COR-L47 (cell line): ENCODE results near the gene OR11A1.

Source experiments
- DNase-seq: peaks from one replicate; lab custom pipeline; 2025; lab: John Stamatoyannopoulos, UW

Gene OR11A1, protein sequence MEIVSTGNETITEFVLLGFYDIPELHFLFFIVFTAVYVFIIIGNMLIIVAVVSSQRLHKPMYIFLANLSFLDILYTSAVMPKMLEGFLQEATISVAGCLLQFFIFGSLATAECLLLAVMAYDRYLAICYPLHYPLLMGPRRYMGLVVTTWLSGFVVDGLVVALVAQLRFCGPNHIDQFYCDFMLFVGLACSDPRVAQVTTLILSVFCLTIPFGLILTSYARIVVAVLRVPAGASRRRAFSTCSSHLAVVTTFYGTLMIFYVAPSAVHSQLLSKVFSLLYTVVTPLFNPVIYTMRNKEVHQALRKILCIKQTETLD

DNA sequence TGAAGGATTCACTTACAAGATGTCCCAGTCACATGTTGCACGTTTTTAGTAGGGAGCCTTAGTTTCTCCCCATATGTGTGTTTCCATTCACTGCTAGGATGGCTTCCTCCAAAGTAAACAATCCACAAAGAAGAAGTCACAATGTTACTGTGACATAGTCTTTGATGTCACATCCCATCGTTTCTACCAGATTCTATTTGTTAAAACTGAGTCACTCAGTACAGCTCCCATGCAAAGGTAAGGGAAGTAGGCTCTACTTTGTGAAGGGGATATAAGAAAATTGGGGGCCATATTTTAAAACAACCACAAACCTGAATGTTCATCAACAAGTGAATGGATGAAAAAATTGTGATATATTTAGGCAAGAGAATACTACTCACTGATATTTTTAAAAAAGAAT, at the start of gene OR11A1, which contains the start of gene OR2H1:
Gene OR11A1 (minus strand): TSS at position 101 of the 400 bp plus-strand sequence. CDS start 29,430 bp downstream, outside the sequence.
Gene OR2H1 (plus strand): TSS at position 185 of the 400 bp plus-strand sequence. CDS start 4,615 bp downstream, outside the sequence.
- DNase-seq = no peak

DNA sequence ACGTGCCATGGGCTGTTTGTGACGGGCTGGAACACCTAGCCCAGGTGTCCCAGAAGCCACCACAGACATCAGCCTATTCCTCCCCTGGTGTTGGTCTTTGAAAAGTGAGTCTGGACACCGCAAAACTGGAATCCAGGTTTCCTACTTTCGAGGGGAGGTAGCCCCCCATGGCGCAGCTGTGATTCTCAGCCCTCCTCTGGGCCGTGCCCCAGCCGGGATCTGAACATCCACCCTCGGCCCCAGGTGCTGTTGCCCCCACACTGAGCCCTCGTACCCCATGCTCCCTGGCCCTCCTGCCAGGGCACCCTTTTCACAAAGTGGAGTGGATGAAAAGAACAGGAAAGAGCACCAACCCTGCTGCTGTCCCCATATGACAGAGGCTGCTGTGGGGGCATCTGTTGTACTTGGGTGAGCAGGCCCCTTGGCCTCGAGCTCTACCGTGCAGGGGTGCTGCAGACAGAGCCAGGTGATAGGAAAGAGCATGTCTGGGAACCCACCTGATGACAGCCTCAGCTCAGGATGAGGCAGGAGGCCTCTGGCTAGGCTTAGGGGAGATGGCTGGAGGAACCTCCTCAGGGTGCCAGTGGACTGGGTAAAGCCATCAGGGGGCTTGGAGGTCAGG, 49.7 kb upstream of the OR11A1 start:
- DNase-seq = no peak

DNA sequence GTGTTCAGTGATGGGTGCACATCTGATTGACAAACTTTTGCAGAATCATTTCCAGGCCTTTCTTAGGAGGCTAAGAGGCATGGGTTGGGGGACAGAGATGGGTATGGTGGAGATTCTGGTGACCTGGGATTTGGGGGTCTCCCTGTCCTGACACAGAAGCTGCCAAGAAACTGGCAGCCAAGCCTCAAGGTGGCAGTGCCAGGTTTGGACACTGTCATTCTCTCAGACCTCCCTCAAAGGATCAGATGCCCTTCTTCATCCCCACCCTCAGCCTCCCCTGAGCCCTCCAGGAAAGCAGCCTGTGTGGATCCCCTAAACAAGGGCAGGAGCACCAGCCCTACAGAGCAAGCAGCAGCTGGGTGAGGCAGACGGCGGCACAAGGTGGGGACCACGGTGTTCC, 48.9 kb upstream of the OR11A1 start:
- DNase-seq = no peak

DNA sequence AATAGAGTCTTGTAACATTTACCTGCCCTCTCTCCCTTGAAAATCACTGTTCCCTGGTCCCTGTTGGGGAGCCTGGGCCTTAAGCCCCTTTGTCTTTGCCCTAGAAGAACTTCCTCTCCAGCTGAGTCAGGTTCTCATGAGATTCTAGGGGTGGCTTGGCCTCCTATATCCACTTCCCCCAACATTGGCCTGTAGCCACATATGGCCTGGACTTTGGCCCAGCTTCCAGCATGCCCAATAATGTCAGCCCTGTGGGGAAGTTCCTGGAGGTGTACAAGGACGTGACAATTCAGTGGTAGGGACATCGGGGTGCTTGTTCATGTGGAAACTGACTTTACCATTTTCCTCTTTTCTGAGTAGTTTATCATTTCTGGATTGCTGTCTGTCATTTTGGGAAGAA, 48.1 kb upstream of the OR11A1 start:
- no peak for DNase-seq

DNA sequence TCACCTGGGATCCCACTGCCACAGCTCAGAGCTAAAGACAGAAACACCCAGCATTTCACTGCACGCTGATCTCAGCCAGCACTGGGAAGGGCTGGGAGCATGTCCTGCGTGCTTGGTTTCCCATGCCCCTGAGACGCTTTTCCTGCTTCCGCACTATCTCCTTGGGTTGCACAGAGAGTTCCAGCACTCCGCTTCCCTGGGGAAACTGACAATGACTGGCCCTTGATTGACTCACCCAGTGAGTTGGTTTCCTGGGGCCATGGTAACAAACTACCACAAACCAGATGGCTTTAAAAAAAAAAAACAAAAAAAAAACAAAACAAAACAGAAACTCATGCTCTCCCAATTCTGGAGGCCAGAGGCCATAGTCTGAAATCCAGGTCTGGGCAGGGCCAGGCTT, 45.7 kb upstream of the OR11A1 start:
- DNase-seq = no peak

DNA sequence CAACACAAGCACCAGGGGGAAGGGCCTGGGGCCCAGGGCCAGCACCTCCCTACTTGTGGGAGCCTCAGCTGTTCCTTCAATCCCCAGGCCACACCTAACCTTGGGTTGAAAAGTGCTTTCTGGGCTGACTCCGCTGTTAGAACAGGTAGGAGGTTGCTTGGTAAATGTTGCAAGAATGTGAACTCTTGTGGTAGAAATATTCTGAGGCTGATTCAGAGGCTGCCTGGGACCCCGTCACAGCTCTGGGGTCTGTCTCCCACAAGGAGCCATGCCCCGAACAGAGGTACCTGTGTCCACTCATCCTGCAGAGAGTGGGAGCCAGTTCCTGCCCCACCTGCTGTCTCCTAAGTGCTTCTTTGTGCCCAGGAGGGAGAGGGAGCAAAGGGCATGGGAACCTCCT, 45.3 kb upstream of the OR11A1 start:
- DNase-seq = no peak

DNA sequence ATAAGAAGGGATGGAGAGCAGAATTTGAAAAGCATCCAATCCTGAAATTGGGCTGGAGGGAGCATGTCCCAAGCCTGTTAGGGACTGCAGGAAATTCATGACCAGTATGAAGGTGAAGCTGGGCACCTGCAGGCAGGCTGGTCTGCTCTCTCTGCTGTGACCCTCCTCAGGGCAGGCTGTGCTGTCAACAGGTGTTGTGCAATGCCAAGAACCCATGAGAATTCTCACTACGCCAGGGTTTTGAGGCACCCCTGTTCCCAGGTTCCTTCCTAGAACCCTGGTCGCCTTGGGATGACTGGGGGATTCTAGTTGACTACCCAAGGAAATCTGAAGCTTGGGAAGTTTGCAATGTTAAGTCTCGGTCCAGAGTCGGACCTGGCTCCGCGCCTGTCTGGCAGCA, 44.2 kb upstream of the OR11A1 start:
- no peak for DNase-seq

DNA sequence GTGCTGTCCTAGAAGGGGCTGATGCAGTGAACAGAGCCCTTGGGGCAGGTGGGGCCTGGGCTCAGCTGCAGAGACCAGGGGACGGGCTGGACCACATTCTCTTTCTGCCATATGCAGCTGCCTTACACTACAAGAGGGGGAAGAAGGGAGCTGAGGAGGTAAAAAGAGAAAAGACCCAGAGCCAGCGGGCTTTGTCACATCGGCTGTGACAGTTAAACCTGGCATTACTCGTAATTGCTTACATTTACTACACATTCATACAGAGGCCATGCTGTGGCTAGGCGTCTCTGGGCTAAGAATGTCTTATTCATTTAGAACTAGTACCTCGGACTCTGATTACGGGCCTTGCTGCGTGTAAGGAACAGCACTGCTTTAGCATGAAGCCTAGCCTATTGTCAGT, 43.7 kb upstream of the OR11A1 start:
- no peak for DNase-seq

DNA sequence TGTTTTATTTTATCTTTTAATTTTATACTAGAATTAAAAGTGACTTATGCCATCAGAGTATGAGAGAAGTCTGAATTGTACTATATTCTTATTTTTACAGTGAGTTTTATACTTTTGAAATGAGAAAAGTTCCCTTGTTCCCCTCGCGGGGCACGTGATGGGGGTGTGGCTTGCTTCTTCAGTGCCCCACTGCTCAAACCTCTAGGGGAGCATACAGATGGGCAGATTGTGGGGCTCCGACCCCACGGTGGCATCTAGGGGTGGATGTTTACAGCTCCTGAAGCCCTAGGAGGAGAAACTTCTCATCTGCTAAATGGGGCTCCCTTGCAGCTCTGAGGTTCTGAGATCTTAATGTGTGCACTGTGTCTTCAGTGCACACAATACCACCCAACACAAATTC, 42.8 kb upstream of the OR11A1 start:
- no peak for DNase-seq

DNA sequence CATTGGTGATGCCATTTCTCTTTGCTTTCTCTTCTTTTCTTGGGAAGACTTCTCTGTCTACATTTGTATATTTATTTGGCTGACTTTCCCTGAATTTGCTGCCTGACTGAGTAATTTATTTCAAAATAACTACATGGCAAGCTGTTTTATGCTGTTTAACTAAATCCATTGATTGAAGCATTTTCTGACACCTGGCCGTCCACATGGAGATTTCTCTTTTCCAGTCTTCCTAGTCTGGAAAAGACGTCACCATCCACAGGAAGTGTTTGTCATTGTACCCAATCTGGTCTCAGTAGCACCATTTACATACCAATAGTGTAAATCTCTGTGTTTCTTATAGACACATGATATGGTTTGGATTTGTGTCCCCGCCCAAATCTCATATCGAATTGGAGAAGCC, 40.1 kb upstream of the OR11A1 start:
- DNase-seq = no peak

DNA sequence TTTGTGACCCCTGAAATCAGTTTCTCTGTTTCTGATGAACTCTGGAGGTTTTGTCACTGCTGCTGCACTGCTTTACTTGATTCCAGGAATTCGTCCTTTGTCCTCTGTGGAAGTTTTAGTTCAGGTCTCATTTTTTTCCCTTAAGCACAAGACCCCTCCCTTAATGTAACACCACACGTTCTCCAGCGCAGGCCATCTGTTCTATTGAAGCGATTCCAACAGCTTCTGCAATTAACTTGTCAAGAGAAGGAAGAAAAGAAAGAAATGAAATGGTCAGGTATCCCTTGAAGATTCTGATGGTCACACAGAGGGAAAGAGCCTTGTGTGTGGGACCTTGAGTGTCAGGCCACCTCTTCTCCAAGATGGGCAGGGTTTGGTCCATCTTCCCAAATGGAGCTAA, 38.7 kb upstream of the OR11A1 start:
- DNase-seq = no peak

DNA sequence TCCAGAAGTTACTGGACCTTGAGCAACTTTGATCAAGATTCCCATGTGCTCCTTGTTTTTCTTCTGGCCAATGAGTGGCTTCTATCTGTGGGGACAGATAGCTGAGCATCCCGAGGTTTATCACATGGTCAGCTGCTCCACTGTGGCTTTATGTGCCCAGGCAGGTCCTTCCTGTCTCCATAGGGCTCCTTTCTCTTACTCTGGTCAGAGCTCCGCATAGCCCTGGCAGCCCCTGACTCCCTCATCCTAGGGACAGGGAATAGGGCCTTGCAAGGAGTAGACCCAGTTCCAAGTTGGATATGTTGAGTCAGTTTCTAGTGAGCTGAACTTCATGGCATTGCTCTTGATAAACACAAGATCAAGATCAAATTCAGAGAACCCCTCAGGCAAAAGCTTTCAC, 37.3 kb upstream of the OR11A1 start:
- no peak for DNase-seq

DNA sequence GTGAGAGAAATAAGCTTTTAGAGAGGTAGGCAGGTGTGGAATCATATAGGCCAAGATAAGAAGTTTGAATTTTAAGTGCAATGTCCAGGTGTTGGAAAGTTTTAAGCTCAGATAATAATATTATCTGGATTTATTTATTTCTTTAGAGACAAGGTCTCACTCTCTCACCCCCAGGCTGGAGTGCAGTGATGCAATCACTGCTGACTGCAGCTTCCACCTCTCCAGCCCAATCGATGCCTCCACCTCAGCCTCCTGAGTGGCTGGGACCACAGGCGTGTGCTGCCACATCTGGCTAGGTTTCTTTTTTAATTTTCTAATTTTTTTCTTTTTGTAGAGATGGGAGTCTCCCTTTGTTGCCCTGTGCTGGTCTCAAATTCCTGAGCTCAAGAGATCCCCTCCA, 36.4 kb upstream of the OR11A1 start:
- no peak for DNase-seq

DNA sequence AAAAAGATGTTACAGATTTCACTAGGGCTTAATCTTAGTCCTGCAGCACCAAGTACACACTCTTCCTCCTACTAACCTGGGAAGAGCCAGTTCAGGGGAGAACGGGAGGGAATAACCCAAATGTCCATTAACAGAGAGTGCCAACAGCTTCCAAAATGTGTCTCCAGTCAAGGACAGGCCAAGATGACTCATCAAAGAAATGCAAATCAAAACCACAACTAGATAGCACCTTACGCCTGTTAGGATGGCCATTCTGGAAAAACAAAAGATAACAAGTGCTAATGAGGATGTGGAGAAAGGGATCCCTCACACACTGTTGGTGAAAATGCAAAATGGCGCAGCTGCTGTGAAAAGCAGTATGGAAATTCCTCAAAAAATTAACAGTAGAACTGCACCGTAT, 34.7 kb upstream of the OR11A1 start:
- no peak for DNase-seq

DNA sequence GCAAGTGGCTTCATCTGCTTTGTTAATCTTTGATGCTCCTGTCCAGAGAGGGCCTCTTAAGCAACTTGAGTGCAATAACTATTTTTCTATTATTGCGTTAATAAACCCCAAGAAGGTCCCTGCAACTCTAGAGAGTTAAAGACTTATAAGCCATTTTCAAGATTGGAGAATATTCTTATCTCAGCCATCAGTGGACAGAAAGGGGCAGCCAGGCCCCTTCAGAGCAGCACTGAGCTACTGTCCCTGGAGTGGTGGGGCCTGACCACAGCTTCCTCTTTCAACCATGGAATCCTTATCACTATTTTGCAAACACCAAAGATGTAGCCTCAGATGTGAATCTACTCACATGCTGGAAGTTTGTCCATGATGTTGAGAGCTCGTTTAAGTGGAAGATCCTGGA, 33.7 kb upstream of the OR11A1 start:
- no peak for DNase-seq

DNA sequence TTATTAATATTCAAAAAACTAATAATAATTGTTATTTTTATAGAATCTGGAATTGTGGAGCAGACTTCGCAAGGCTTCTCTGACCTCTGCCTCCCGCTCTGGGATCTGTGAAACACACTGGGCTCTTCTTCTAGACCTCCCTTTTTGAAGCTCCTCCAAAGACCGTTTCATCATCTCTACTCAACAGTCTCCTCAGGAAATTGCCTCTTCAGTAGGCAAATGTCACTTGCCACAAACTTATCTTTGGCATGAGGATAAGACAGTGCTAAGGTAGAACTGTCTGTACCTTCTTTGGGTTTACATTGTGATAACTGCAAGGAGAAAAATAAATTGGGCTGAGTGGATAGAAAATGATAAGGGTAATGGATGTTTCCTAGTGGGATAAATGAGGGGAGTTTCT, 33.2 kb upstream of the OR11A1 start:
- DNase-seq = no peak

DNA sequence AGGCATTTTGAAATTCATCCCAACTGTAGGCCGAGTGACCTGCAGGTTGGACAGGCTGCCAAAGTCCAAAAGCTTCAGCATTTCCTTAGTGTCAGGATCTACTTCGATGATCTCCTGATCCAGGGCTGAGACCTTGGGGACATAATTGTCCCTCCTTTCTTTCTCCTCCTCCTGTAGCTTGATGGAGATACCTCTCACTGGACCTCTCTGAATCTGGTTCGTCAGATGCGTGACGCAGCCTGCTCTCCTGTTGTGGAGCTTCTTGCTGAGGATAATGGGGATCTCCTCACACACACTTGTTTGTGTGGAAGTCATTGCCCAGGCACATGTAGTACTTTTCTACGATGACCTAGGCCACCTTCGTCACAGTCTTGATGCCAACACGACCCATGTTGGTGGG, 32.4 kb upstream of the OR11A1 start:
- no peak for DNase-seq

DNA sequence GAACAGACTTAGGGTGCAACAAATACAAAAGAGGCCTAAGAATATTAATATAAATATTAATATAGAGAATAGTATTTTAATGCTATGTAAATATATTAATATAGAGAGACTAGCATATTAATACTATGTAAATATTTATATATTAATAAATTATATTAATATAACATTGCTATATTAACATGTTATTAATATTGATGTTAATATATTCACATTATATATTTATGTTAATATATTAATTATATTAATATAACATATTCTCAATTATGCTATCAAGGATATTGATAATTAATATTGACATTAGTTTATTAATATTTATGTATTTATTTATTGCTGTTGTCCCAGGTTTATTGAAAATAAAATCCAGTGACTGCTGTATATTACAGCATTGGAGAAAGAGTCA, 32.0 kb upstream of the OR11A1 start:
- no peak for DNase-seq

DNA sequence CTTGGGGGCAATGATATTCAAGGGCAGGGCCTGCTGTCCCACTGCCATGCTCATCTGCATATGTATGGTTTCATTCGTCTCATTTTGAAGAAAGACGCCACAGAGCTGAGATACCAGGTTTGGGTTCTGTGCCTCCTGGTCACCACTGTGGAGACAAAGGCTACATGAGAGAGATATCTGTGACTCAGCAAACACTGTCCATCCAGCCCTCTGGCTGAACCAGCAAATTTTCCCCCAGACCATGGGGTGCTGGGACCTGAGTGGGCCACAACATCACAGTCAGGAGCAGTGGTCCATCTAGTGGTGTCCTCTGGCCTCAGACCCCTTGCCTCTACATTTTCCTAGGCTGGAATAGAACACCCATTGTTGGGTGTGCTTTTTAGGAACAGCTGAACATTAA, 30.8 kb upstream of the OR11A1 start, which contains the start of gene MAS1L:
Gene MAS1L (minus strand): TSS at position 297 of the 400 bp plus-strand sequence. CDS start 54 bp downstream, at position 243.
- DNase-seq = no peak

DNA sequence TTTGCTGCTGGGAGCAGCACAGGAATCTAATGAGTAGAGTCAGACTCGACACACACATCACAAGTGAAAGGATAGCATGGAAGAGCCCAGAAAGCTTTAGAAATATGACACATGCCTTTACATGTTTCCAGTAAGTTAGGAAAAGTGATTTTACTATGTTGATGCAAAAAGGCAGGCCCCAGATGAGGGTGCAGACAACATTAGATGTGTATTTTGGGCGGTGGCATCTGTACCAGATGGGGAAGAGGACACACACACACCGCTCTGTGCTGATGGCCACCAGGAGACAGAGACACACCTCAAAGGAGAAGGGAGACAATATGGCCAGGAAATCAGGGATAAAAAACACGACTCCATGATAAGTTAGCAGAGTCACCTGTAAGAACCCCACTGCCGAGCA, 30.3 kb upstream of the OR11A1 start:
- DNase-seq = no peak

DNA sequence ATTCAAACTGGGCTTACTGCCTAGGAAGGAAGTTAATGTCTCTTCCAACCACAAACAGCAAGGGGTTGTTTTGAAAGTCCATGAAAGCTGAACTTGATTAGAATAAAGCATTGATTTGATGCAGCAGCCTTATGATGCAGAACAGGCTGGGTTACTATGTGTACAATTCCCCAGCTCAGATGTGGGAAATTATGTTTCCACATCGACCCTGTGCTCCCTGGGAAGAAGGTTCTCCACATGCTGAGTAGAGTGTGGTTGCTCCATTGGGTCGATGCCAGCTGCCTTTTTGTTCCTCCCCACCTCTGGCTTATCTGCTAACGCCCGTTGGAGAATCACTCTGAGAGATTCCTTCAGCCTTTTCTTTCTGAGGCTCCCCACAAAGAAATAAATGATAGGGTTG, 29.7 kb upstream of the OR11A1 start:
- peak; percentile 4 for DNase-seq

DNA sequence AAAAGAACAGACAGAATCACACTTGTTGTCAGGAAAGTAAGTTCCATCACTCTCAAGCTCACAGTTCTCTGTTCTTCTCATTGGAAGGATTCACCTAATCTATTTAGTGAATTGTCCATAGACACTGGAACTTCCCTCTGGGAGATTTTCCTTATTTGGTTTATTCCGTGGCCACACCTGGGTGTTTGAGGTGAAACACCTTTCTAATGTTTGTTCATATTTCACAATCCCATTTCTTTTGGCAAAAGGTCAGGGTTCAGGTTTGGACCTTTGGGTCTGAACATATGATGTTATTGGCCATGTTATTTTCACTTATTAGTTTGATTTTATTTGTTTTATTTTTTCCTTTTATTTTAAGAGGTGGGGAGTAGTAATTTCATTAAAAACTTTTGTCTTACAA, 26.9 kb upstream of the OR11A1 start:
- DNase-seq = no peak

DNA sequence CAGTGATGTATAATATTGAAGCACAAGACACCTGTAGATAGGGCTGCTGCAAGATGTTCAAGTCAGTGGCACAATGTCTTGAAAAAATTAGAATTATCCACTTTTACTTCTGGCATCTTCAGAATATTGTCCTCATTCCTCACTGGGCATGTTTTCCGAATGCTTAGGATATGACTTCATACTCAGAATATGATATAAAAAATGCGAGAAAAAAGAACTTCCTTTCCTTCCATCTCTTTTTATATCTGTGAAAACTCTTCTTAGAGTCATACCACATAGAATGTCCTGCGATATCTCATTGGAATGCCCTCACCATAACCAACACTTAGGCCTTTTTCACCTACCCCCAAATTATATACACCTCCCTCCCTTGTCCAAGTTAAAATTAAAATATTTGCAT, 26.3 kb upstream of the OR11A1 start:
- no peak for DNase-seq

DNA sequence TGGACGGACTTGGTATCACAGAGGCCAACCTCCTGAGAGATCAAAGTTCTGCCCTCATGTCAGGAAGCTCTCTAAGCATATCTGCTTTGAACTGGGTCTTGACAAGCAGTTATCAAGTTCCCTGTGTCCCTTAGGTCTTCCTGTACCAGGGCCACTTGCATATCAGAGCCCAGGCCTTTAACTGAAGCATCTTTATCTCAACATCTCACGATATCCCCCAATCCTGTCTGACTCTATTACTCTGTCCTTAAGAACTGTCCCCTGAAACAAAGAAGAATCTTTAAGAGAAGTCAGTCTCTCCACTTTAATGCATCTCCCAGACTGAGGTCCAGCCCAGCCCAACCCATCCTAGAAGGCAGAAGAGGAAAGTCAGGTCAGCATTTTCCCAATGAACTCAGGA, 22.7 kb upstream of the OR11A1 start:
- no peak for DNase-seq
